GM21737 (cell line): ENCODE results near the gene HSF2BP.
"Not testable (repeated sequence)": the region's sequence is repeated elsewhere in the genome, so short reads cannot be mapped to it uniquely, and the experiment has no call there.

Source experiments
- ATAC-seq: cut with Tn5 transposase; IDR thresholded peaks from one replicate; pipeline ENCODE4 v1.9.1; 2021; ENCODE audit warnings: mild to moderate bottlenecking, moderate library complexity; ENCODE audit not compliant: unreplicated experiment

HSF2BP gene

GRCh38 chr21:43659136-43660000, at the start of gene HSF2BP, which contains the start of gene RRP1B:
TSS of gene HSF2BP (minus strand) at chr21:43659488. CDS start at chr21:43658096, 1,392 bp downstream.
TSS of gene RRP1B (plus strand) at chr21:43659560. CDS start at chr21:43659665, 105 bp downstream.
- peak; percentile 80 for ATAC-seq

GRCh38 chr21:43708745-43709381, 49.6 kb upstream of the HSF2BP start:
- ATAC-seq = no peak

GRCh38 chr21:43707462-43707861, 48.2 kb upstream of the HSF2BP start:
- ATAC-seq = no peak

- no peak for ATAC-seq
Measured at GRCh38 chr21:43703035-43703880, 44.0 kb upstream of the HSF2BP start.

- ATAC-seq = no peak
Measured at GRCh38 chr21:43702785-43703034, 43.4 kb upstream of the HSF2BP start.

GRCh38 chr21:43701936-43702784, 42.9 kb upstream of the HSF2BP start:
- ATAC-seq = no peak

GRCh38 chr21:43699933-43700599, 40.8 kb upstream of the HSF2BP start:
- ATAC-seq = no peak

GRCh38 chr21:43699492-43699777, 40.1 kb upstream of the HSF2BP start:
- ATAC-seq = not testable (repeated sequence)

- no peak for ATAC-seq
Measured at GRCh38 chr21:43697758-43698643, 38.7 kb upstream of the HSF2BP start.

GRCh38 chr21:43696214-43696613, 36.9 kb upstream of the HSF2BP start:
- ATAC-seq = no peak

- ATAC-seq = no peak
Measured at GRCh38 chr21:43694437-43695079, 35.3 kb upstream of the HSF2BP start.

- no peak for ATAC-seq
Measured at GRCh38 chr21:43693981-43694380, 34.7 kb upstream of the HSF2BP start.

- ATAC-seq = no peak
Measured at GRCh38 chr21:43692949-43693348, 33.7 kb upstream of the HSF2BP start.

GRCh38 chr21:43691801-43692200, 32.5 kb upstream of the HSF2BP start:
- ATAC-seq = no peak

GRCh38 chr21:43691086-43691795, 32.0 kb upstream of the HSF2BP start:
- no peak for ATAC-seq

GRCh38 chr21:43690346-43690745, 31.1 kb upstream of the HSF2BP start:
- ATAC-seq = no peak

- ATAC-seq = no peak
Measured at GRCh38 chr21:43689556-43690337, 30.5 kb upstream of the HSF2BP start.
